ENCODE measurements around the gene RXFP2. TPM values are rescaled to one million over a fixed set of nuclear protein-coding genes. Genes with fewer than 3 reads are reported as not detected.

RXFP2 gene
- total and polyA plus RNA-seq, 2 donors (not counting 3 experiments of a cell fraction or from before 2014, with no cell fraction given) = not detected

- Histone ChIP-seq H3K79me2 (ENCODE audit: control insufficient read depth, insufficient read depth, low read length) (no peaks in the 10 kb centered on the region), H3K27ac (ENCODE audit: insufficient read depth, low read depth, low read length) (no peak overlapping the region), H3K36me3 (ENCODE audit: control insufficient read depth in 2 of 2, extremely low read depth in 1 of 2, insufficient read depth in 2 of 2, low read length in 2 of 2) (no peaks in the 10 kb centered on the region), H3K27me3 (ENCODE audit: control insufficient read depth in 2 of 2, insufficient read depth in 2 of 2, low read length in 2 of 2) (peaks cover 9 to 13% of the 10 kb centered on the region in 2 experiments), H4K20me1 (replicated peaks; ENCODE audit: control insufficient read depth, extremely low read depth, insufficient read depth, low read length) (no peaks in the 10 kb centered on the region), H2AFZ (ENCODE audit: low read depth, low read length) (no peak overlapping the region), H3K4me3 (replicated peaks in 1 of 3; ENCODE audit: insufficient read depth in 1 of 3, low read depth in 1 of 3, low read length in 3 of 3) (no peak overlapping the region), H3K4me2 (ENCODE audit: insufficient read depth, low read length) (no peak overlapping the region), H3K4me1 (ENCODE audit: control insufficient read depth, extremely low read depth, insufficient read depth, low read length) (no peaks in the 10 kb centered on the region), H3K9me3 (replicated peaks; ENCODE audit: control insufficient read depth, insufficient read depth, low read length) (no peaks in the 10 kb centered on the region), H3K9ac (replicated peaks; ENCODE audit: extremely low read depth, insufficient read depth, low read length) (no peak overlapping the region), H3K9me1 (replicated peaks; ENCODE audit: control insufficient read depth, extremely low read depth, insufficient read depth, low read length) (no peaks in the 10 kb centered on the region)
- DNase-seq (ENCODE audit: low read depth, low spot score) (no peak), FAIRE-seq (no peak)
- TF ChIP-seq EZH2 (IDR thresholded peaks at IDR 0.05; ENCODE audit: borderline replicate concordance, low read depth, low read length, severe bottlenecking) = no peak
- no peak for TF ChIP-seq JUN (IDR thresholded peaks at IDR 0.05; ENCODE audit: borderline replicate concordance, insufficient read depth, insufficient read length, low read depth)
- TF ChIP-seq MAX (IDR thresholded peaks at IDR 0.05; ENCODE audit: insufficient read depth, insufficient read length) = no peak
- no peak for TF ChIP-seq POLR2A (IDR thresholded peaks at IDR 0.05; ENCODE audit: low read depth, low read length)
- intact Hi-C loops (cut with micrococcal nuclease) (no loop called here), dilution Hi-C loops (cut with MboI; ENCODE audit: extremely low pct_ligation_motif_present, low sequenced_read_pairs) (no loop called here)
- BruUV-seq (replicated peaks) = no TSS peak
- ChIA-PET POLR2A (no interaction called here), CTCF (interaction anchor here (1.5 to 1.7 kb wide), 2 partner anchors 38 to 217 kb away, joined by 5 to 6 read pairs; no protein-coding TSS in a partner anchor)
Measured at GRCh38 chr13:31755211-31755610, 15.9 kb downstream of the RXFP2 start.

- no TSS peak for BruUV-seq (replicated peaks)
- H3K9me1 ChIP-seq (replicated peaks; ENCODE audit: control insufficient read depth, extremely low read depth, insufficient read depth, low read length) = no peaks in the 10 kb centered on the region
- no peaks in the 10 kb centered on the region for H3K9me3 ChIP-seq (replicated peaks; ENCODE audit: control insufficient read depth, insufficient read depth, low read length)
- H2AFZ ChIP-seq (ENCODE audit: low read depth, low read length) = no peak overlapping the region
- H3K9ac ChIP-seq (replicated peaks; ENCODE audit: extremely low read depth, insufficient read depth, low read length) = no peak overlapping the region
- no peak for TF ChIP-seq POLR2AphosphoS5 (IDR thresholded peaks at IDR 0.05; ENCODE audit: insufficient read depth, low read depth, low read length)
- TF ChIP-seq FOS (IDR thresholded peaks at IDR 0.05; ENCODE audit: borderline replicate concordance, insufficient read depth, low read length) = no peak
- TF ChIP-seq POLR2A (IDR thresholded peaks at IDR 0.05; ENCODE audit: low read depth, low read length) = no peak
- TF ChIP-seq MAX (IDR thresholded peaks at IDR 0.05; ENCODE audit: insufficient read depth, insufficient read length) = no peak
- no peak for TF ChIP-seq CTCF (IDR thresholded peaks at IDR 0.05; ENCODE audit: extremely low read depth in 1 of 2, insufficient read depth in 1 of 2, low read depth in 1 of 2, low read length in 2 of 2)
- TF ChIP-seq JUN (IDR thresholded peaks at IDR 0.05; ENCODE audit: borderline replicate concordance, insufficient read depth, insufficient read length, low read depth) = no peak
- no peak for TF ChIP-seq MYC (IDR thresholded peaks at IDR 0.05; ENCODE audit: low read depth, low read length)
- TF ChIP-seq GATA2 (IDR thresholded peaks at IDR 0.05; ENCODE audit: insufficient read depth, insufficient read length, low read depth, low read length) = no peak
- no peak for TF ChIP-seq EZH2 (IDR thresholded peaks at IDR 0.05; ENCODE audit: borderline replicate concordance, low read depth, low read length, severe bottlenecking)
- H3K4me3 ChIP-seq (replicated peaks in 1 of 3; ENCODE audit: insufficient read depth in 1 of 3, low read depth in 1 of 3, low read length in 3 of 3) = no peak overlapping the region
- H3K79me2 ChIP-seq (ENCODE audit: control insufficient read depth, insufficient read depth, low read length) = no peaks in the 10 kb centered on the region
- ChIA-PET CTCF (interaction anchor here (1.5 to 1.7 kb wide), 2 partner anchors 38 to 217 kb away, joined by 5 to 6 read pairs; no protein-coding TSS in a partner anchor), POLR2A (no interaction called here)
- no peaks in the 10 kb centered on the region for H3K36me3 ChIP-seq (ENCODE audit: control insufficient read depth in 2 of 2, extremely low read depth in 1 of 2, insufficient read depth in 2 of 2, low read length in 2 of 2)
- no peak overlapping the region for H3K27ac ChIP-seq (ENCODE audit: insufficient read depth, low read depth, low read length)
- no peak overlapping the region for H3K4me2 ChIP-seq (ENCODE audit: insufficient read depth, low read length)
- no peak for DNase-seq (ENCODE audit: low read depth, low spot score)
- no peaks in the 10 kb centered on the region for H4K20me1 ChIP-seq (replicated peaks; ENCODE audit: control insufficient read depth, extremely low read depth, insufficient read depth, low read length)
- FAIRE-seq = no peak
- intact Hi-C loops (cut with micrococcal nuclease) (no loop called here), dilution Hi-C loops (cut with MboI; ENCODE audit: extremely low pct_ligation_motif_present, low sequenced_read_pairs) (no loop called here)
- H3K27me3 ChIP-seq (ENCODE audit: control insufficient read depth in 2 of 2, insufficient read depth in 2 of 2, low read length in 2 of 2) = peaks cover 7 to 11% of the 10 kb centered on the region in 2 experiments
- no peaks in the 10 kb centered on the region for H3K4me1 ChIP-seq (ENCODE audit: control insufficient read depth, extremely low read depth, insufficient read depth, low read length)
Measured at GRCh38 chr13:31755803-31756212, 16.5 kb downstream of the RXFP2 start.

Data from endothelial cell of umbilical vein (primary cell).